Neuronal stem cell (in vitro differentiated cells): Measurements from ENCODE around the gene FAM217A.

Experiments used
- DNase-seq: peaks from one replicate; pipeline ENCODE4 v3.0.0-alpha.2; 2013; ENCODE audit warnings: low spot score
- H2AFZ ChIP-seq: one replicate; pipeline ENCODE4 v1.6.1; 2013; ENCODE audit warnings: mild to moderate bottlenecking, low read length, inconsistent platforms
- H2AK5ac ChIP-seq: 2 replicates; pipeline ENCODE4 v1.6.1; 2013; ENCODE audit warnings: low read depth, mild to moderate bottlenecking, inconsistent platforms, low read length, moderate library complexity, mixed read lengths
- H2BK120ac ChIP-seq: 2 replicates; pipeline ENCODE4 v1.6.1; 2013; ENCODE audit warnings: low read depth, mild to moderate bottlenecking, inconsistent platforms, low read length, moderate library complexity, mixed read lengths
- H2BK12ac ChIP-seq: one replicate; pipeline ENCODE4 v1.6.1; 2013; ENCODE audit warnings: low read length, inconsistent platforms
- H2BK15ac ChIP-seq: 2 replicates; pipeline ENCODE4 v1.6.1; 2013; ENCODE audit warnings: mild to moderate bottlenecking, low read length, inconsistent platforms, mixed read lengths
- H2BK5ac ChIP-seq: one replicate; pipeline ENCODE4 v1.6.1; 2013; ENCODE audit warnings: inconsistent platforms, mild to moderate bottlenecking, low read length, moderate library complexity
- H3K14ac ChIP-seq: one replicate; pipeline ENCODE4 v1.6.1; 2013; ENCODE audit warnings: low read length, inconsistent platforms
- H3K18ac ChIP-seq: 2 replicates; pipeline ENCODE4 v1.6.1; 2013; ENCODE audit warnings: low read length, inconsistent platforms
- H3K23ac ChIP-seq: 2 replicates; pipeline ENCODE4 v1.6.1; 2013; ENCODE audit warnings: low read depth, mild to moderate bottlenecking, mixed read lengths, low read length, inconsistent platforms; ENCODE audit not compliant: poor library complexity
- H3K27ac ChIP-seq: replicated peaks from 3 replicates; pipeline ENCODE4 v1.5.1; 2013; ENCODE audit warnings: low read length, inconsistent platforms
- H3K27me3 ChIP-seq, 3 experiments: 2 replicates each; pipeline ENCODE4 v1.6.1; 2013; ENCODE audit warnings: low read length in 3 of 3, mild to moderate bottlenecking in 2 of 3, inconsistent platforms in 1 of 3, low read depth in 1 of 3, mixed read lengths in 1 of 3, moderate library complexity in 1 of 3; ENCODE audit not compliant: control insufficient read depth in 3 of 3, insufficient read depth in 3 of 3
- H3K36me3 ChIP-seq, 2 donors: replicated peaks in 1 of 2; 2 replicates each; pipeline ENCODE4 v1.6.1; 2013; ENCODE audit warnings: low read length in 2 of 2; ENCODE audit not compliant: control insufficient read depth in 2 of 2, insufficient read depth in 2 of 2
- H3K4ac ChIP-seq: 2 replicates; pipeline ENCODE4 v1.6.1; 2013; ENCODE audit warnings: inconsistent platforms, mild to moderate bottlenecking, low read length, moderate library complexity
- H3K4me1 ChIP-seq, 2 donors: 1 replicate in 1 of 2; 2 replicates in 1 of 2; pipeline ENCODE4 v1.6.1; 2013; ENCODE audit warnings: low read length in 2 of 2, low read depth in 1 of 2; ENCODE audit not compliant: control insufficient read depth in 2 of 2, insufficient read depth in 1 of 2
- H3K4me2 ChIP-seq: one replicate; pipeline ENCODE4 v1.6.1; 2013; ENCODE audit warnings: mild to moderate bottlenecking, low read length, inconsistent platforms; ENCODE audit not compliant: insufficient read depth, poor library complexity, severe bottlenecking
- H3K4me3 ChIP-seq, 2 donors: 2 replicates each; pipeline ENCODE4 v1.5.1; 2013; ENCODE audit warnings: low read length in 2 of 2, mild to moderate bottlenecking in 2 of 2, inconsistent platforms in 1 of 2, moderate library complexity in 1 of 2
- H3K79me1 ChIP-seq: one replicate; pipeline ENCODE4 v1.6.1; 2013; ENCODE audit warnings: low read depth, mild to moderate bottlenecking, inconsistent platforms, low read length, moderate library complexity
- H3K9ac ChIP-seq: one replicate; pipeline ENCODE4 v1.6.1; 2013; ENCODE audit warnings: mild to moderate bottlenecking, low read depth, low read length, inconsistent platforms; ENCODE audit not compliant: poor library complexity
- H3K9me3 ChIP-seq, 2 donors: replicated peaks in 1 of 2; 2 replicates each; pipeline versions ENCODE3 to v1.6.1; 2013; ENCODE audit warnings: low read length in 2 of 2, mild to moderate bottlenecking in 2 of 2, inconsistent platforms in 1 of 2, low read depth in 1 of 2, mixed read lengths in 1 of 2, moderate library complexity in 1 of 2; ENCODE audit not compliant: control insufficient read depth in 2 of 2, insufficient read depth in 1 of 2
- H4K8ac ChIP-seq: one replicate; pipeline ENCODE4 v1.6.1; 2013; ENCODE audit warnings: low read depth, mild to moderate bottlenecking, inconsistent platforms, low read length, moderate library complexity
- H4K91ac ChIP-seq: one replicate; pipeline ENCODE4 v1.6.1; 2013; ENCODE audit warnings: low read length, low read depth, mild to moderate bottlenecking, inconsistent platforms; ENCODE audit not compliant: poor library complexity
- WGBS, 2 donors: extraction: QIAGEN DNeasy Blood & Tissue Kit; methylation state at CpG; one replicate each; pipeline ENCODE4 v1.1.7; 2013; ENCODE audit warnings: missing lambda C conversion rate in 2 of 2, mixed read lengths in 1 of 2; ENCODE audit not compliant: insufficient read length in 2 of 2, insufficient replicate concordance in 1 of 2; ENCODE audit errors: extremely low coverage in 2 of 2; 5-methylcytosine and 5-hydroxymethylcytosine counted together

Gene FAM217A

GRCh38 chr6:4088704-4089103 lies 9.8 kb upstream of the FAM217A start:
- peak overlapping the region in 1 of 2 donors; percentile 22 for H3K4me3 ChIP-seq
- no peaks in the 10 kb centered on the region for H3K9me3 ChIP-seq
- WGBS, 2 donors: no CpG with 5 or more reads among the region's 7 CpGs

GRCh38 chr6:4085332-4085700 lies 6.4 kb upstream of the FAM217A start:
- no CpG with 5 or more reads among the region's 1 CpG for WGBS, 2 donors
- Histone ChIP-seq H3K36me3 (no peaks in the 10 kb centered on the region), H3K18ac (no peak overlapping the region), H3K27me3 (peaks cover 0 to 19% (median 0%) of the 10 kb centered on the region in 3 experiments), H4K8ac (no peak overlapping the region), H2BK12ac (no peak overlapping the region), H4K91ac (no peak overlapping the region), H3K4me3 (no peak overlapping the region), H3K79me1 (no peaks in the 10 kb centered on the region), H3K14ac (no peak overlapping the region), H3K27ac (no peak overlapping the region), H2AFZ (no peak overlapping the region), H3K9ac (no peak overlapping the region), H3K23ac (no peak overlapping the region), H2BK15ac (no peak overlapping the region), H3K4me1 (peaks cover 3 to 7% of the 10 kb centered on the region in 2 donors), H3K4me2 (no peak overlapping the region), H2BK5ac (no peak overlapping the region), H2AK5ac (no peak overlapping the region), H3K4ac (no peak overlapping the region), H2BK120ac (no peak overlapping the region), H3K9me3 (no peaks in the 10 kb centered on the region)
- DNase-seq: no peak

More at GRCh38 chr6:4088704-4089103, 9.8 kb upstream of the FAM217A start:
- H3K9ac ChIP-seq: no peak overlapping the region
- no peak overlapping the region for H4K91ac ChIP-seq
- H3K27ac ChIP-seq: no peak overlapping the region
- H2BK15ac ChIP-seq: no peak overlapping the region
- no peak overlapping the region for H2AFZ ChIP-seq
- no peak overlapping the region for H3K4me2 ChIP-seq
- no peak overlapping the region for H2BK120ac ChIP-seq
- H3K4ac ChIP-seq: no peak overlapping the region
- no peak for DNase-seq
- no peak overlapping the region for H2AK5ac ChIP-seq
- no peak overlapping the region for H3K14ac ChIP-seq
- no peak overlapping the region for H2BK12ac ChIP-seq
- H3K79me1 ChIP-seq: no peaks in the 10 kb centered on the region
- H3K18ac ChIP-seq: no peak overlapping the region
- H3K23ac ChIP-seq: no peak overlapping the region
- no peaks in the 10 kb centered on the region for H3K36me3 ChIP-seq
- no peak overlapping the region for H4K8ac ChIP-seq
- H2BK5ac ChIP-seq: no peak overlapping the region
- peaks cover 3 to 7% of the 10 kb centered on the region in 2 donors for H3K4me1 ChIP-seq
- peaks cover 0 to 3% (median 0%) of the 10 kb centered on the region in 3 experiments for H3K27me3 ChIP-seq

GRCh38 chr6:4084444-4085331 lies 5.8 kb upstream of the FAM217A start:
- H3K27me3 ChIP-seq: peaks cover 0 to 22% (median 0%) of the 10 kb centered on the region in 3 experiments
- H3K4ac ChIP-seq: no peak overlapping the region
- no peak overlapping the region for H3K9ac ChIP-seq
- H3K9me3 ChIP-seq: no peaks in the 10 kb centered on the region
- H3K36me3 ChIP-seq: no peaks in the 10 kb centered on the region
- no peak overlapping the region for H3K18ac ChIP-seq
- no peak overlapping the region for H4K8ac ChIP-seq
- no peak overlapping the region for H4K91ac ChIP-seq
- WGBS, 2 donors: no CpG with 5 or more reads among the region's 9 CpGs
- no peak overlapping the region for H2BK15ac ChIP-seq
- H3K27ac ChIP-seq: no peak overlapping the region
- H3K79me1 ChIP-seq: no peaks in the 10 kb centered on the region
- no peak overlapping the region for H3K4me2 ChIP-seq
- H3K4me1 ChIP-seq: peaks cover 3 to 7% of the 10 kb centered on the region in 2 donors
- no peak overlapping the region for H2AK5ac ChIP-seq
- no peak overlapping the region for H3K14ac ChIP-seq
- no peak overlapping the region for H3K23ac ChIP-seq
- H2BK12ac ChIP-seq: no peak overlapping the region
- peak overlapping the region; percentile 6 for H2AFZ ChIP-seq
- H2BK5ac ChIP-seq: no peak overlapping the region
- DNase-seq: no peak
- H3K4me3 ChIP-seq: no peak overlapping the region
- no peak overlapping the region for H2BK120ac ChIP-seq

GRCh38 chr6:4074478-4075235 lies 4.3 kb downstream of the FAM217A start:
- H3K9me3 ChIP-seq: peaks cover 0 to 2% of the 10 kb centered on the region in 2 donors

More at GRCh38 chr6:4074478-4075235, 4.3 kb downstream of the FAM217A start:
- H3K4ac ChIP-seq: no peak overlapping the region
- H3K18ac ChIP-seq: no peak overlapping the region
- H3K27me3 ChIP-seq: peaks cover 0 to 3% (median 0%) of the 10 kb centered on the region in 3 experiments
- H3K23ac ChIP-seq: no peak overlapping the region
- no peak overlapping the region for H3K4me3 ChIP-seq
- no peak overlapping the region for H2BK12ac ChIP-seq
- H3K9ac ChIP-seq: no peak overlapping the region
- no peak overlapping the region for H2BK5ac ChIP-seq
- no peak overlapping the region for H3K14ac ChIP-seq
- no CpG with 5 or more reads among the region's 6 CpGs for WGBS, 2 donors
- no peaks in the 10 kb centered on the region for H3K79me1 ChIP-seq
- H3K4me1 ChIP-seq: no peaks in the 10 kb centered on the region
- no peak overlapping the region for H2AFZ ChIP-seq
- H2BK120ac ChIP-seq: no peak overlapping the region
- no peak overlapping the region for H4K8ac ChIP-seq
- H2AK5ac ChIP-seq: no peak overlapping the region
- no peak overlapping the region for H3K4me2 ChIP-seq
- no peak for DNase-seq
- no peak overlapping the region for H4K91ac ChIP-seq
- no peak overlapping the region for H3K27ac ChIP-seq
- no peak overlapping the region for H2BK15ac ChIP-seq
- no peaks in the 10 kb centered on the region for H3K36me3 ChIP-seq
